ENCODE data around the gene GPHA2. TPM values are rescaled to one million over a fixed set of nuclear protein-coding genes. Genes with fewer than 3 reads are reported as not detected.

The GPHA2 gene
- total RNA-seq, 1 donor from 2014 or later, result 0.85 TPM

GRCh38 chr11:64892838-64893193, 42.9 kb downstream of the GPHA2 start:
- no peaks in the 10 kb centered on the region for H3K27me3 Mint-ChIP-seq
- TF ChIP-seq CTCF (conservative IDR thresholded peaks at IDR 0.05), result no peak
- H3K27ac Mint-ChIP-seq, result no peak overlapping the region
- H3K36me3 Mint-ChIP-seq, result no peaks in the 10 kb centered on the region
- no peaks in the 10 kb centered on the region for H3K9me3 Mint-ChIP-seq
- H3K4me3 Mint-ChIP-seq, result peak overlapping the region; percentile 49
- no peak for DNase-seq (ENCODE audit: extremely low spot score, unreplicated experiment)
- H3K4me1 Mint-ChIP-seq (ENCODE audit: unreplicated experiment), result peaks cover 12% of the 10 kb centered on the region

GRCh38 chr11:64892411-64892831, 43.3 kb downstream of the GPHA2 start:
- H3K27ac Mint-ChIP-seq, result peak overlapping the region; percentile 89
- H3K4me3 Mint-ChIP-seq, result peak overlapping the region; percentile 80
- H3K27me3 Mint-ChIP-seq, result no peaks in the 10 kb centered on the region
- TF ChIP-seq CTCF (conservative IDR thresholded peaks at IDR 0.05), result no peak
- no peaks in the 10 kb centered on the region for H3K9me3 Mint-ChIP-seq
- no peak for DNase-seq (ENCODE audit: extremely low spot score, unreplicated experiment)
- peaks cover 14% of the 10 kb centered on the region for H3K4me1 Mint-ChIP-seq (ENCODE audit: unreplicated experiment)
- H3K36me3 Mint-ChIP-seq, result no peaks in the 10 kb centered on the region

GRCh38 chr11:64891880-64892279, 43.8 kb downstream of the GPHA2 start:
- Mint-ChIP-seq H3K9me3 (no peaks in the 10 kb centered on the region), H3K27me3 (no peaks in the 10 kb centered on the region), H3K36me3 (no peaks in the 10 kb centered on the region), H3K4me1 (ENCODE audit: unreplicated experiment) (peaks cover 17% of the 10 kb centered on the region), H3K4me3 (peak overlapping the region; percentile 80), H3K27ac (peak overlapping the region; percentile 89)
- no peak for DNase-seq (ENCODE audit: extremely low spot score, unreplicated experiment)
- TF ChIP-seq CTCF (conservative IDR thresholded peaks at IDR 0.05), result no peak

GRCh38 chr11:64891215-64891848, 44.4 kb downstream of the GPHA2 start:
- Mint-ChIP-seq H3K4me1 (ENCODE audit: unreplicated experiment) (peaks cover 17% of the 10 kb centered on the region), H3K36me3 (no peaks in the 10 kb centered on the region), H3K9me3 (no peaks in the 10 kb centered on the region), H3K4me3 (peak overlapping the region; percentile 80), H3K27ac (peak overlapping the region; percentile 89), H3K27me3 (no peaks in the 10 kb centered on the region)
- TF ChIP-seq CTCF (conservative IDR thresholded peaks at IDR 0.05), result no peak
- no peak for DNase-seq (ENCODE audit: extremely low spot score, unreplicated experiment)

GRCh38 chr11:64890522-64890939, 45.2 kb downstream of the GPHA2 start:
- peaks cover 23% of the 10 kb centered on the region for H3K4me1 Mint-ChIP-seq (ENCODE audit: unreplicated experiment)
- TF ChIP-seq CTCF (conservative IDR thresholded peaks at IDR 0.05), result no peak
- no peak for DNase-seq (ENCODE audit: extremely low spot score, unreplicated experiment)
- peak overlapping the region; percentile 89 for H3K27ac Mint-ChIP-seq
- no peaks in the 10 kb centered on the region for H3K36me3 Mint-ChIP-seq
- no peaks in the 10 kb centered on the region for H3K27me3 Mint-ChIP-seq
- H3K4me3 Mint-ChIP-seq, result peak overlapping the region; percentile 63
- H3K9me3 Mint-ChIP-seq, result no peaks in the 10 kb centered on the region

All from type B pancreatic cell (in vitro differentiated cells).